ENCODE measurements around the gene IRAK2.
"Not testable (repeated sequence)": the region's sequence is repeated elsewhere in the genome, so short reads cannot be mapped to it uniquely, and the experiment has no call there.

IRAK2 gene

GRCh38 chr3:10160346-10160745 is 4.4 kb upstream of the IRAK2 start:
- no peak for DNase-seq

- no peak for DNase-seq
Observed at GRCh38 chr3:10160925-10161324, 3.8 kb upstream of the IRAK2 start.

- DNase-seq, result no peak
Observed at GRCh38 chr3:10162185-10162584, 2.5 kb upstream of the IRAK2 start.

DNA sequence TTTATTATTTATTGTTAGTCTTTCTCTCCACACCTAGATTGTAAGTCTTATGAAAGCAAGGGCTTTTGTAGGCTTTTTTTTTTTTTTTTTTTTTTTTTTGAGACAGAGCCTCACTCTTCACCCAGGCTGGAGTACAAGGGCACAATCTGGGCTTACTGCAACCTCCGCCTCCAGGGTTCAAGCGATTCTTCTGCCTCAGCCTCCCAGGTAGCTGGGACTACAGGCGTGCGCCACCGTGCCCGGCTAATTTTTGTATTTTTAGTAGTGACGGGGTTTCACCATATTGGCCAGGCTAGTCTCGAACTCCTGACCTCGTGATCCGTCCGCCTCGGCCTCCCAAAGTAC is 546 bp upstream of the IRAK2 start:
- not testable (repeated sequence) for DNase-seq

- DNase-seq, result no peak
Observed at GRCh38 chr3:10166213-10166604, 1.5 kb downstream of the IRAK2 start.

GRCh38 chr3:10169000-10169496 is 4.3 kb downstream of the IRAK2 start:
- no peak for DNase-seq

GRCh38 chr3:10170915-10171478 is 6.3 kb downstream of the IRAK2 start:
- no peak for DNase-seq

- no peak for DNase-seq
Observed at GRCh38 chr3:10173095-10173925, 8.6 kb downstream of the IRAK2 start.

DNA sequence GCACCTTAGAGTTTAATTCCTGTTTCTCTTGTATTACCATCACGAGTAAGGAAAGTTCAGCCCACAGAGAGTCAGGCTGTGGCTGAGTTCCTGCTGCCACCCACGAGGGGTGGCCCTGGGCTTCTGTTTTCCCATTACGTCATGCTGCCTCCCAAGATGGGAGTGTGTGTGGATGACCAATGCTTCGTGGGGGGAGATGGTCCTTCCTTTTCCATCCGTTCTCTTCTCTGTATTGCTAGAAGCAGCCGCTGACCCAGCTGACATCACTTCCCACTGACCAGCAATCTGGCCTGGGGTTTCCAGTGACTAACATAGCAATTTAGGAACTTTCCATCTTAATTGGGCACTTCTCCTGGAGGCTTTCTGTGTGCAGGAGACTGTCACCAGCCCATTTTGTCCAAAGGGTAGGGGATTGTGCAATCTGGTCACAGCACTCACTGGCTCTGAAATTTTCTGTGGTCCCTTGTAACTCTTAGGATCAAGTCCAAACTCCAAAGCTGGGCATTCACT is 9.3 kb downstream of the IRAK2 start:
- no peak for DNase-seq

DNA sequence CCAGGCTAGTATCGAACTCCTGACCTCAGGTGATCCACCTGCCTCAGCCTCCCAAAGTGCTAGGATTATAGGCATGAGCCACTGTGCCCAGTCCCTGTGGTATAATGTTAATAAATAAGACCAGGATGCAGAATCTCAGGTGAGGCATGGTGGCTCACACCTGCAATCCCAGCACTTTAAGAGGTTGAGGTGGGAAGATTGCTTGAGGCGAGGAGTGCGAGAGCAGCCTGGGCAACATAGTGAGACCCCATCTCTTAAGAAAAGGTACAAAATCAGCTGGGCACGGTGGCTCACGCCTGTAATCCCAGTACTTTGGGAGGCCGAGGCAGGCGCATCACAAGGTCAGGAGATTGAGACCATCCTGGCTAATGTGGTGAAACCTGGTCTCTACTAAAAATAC is 10.6 kb downstream of the IRAK2 start:
- DNase-seq, result not testable (repeated sequence)

GRCh38 chr3:10176150-10176549 is 11.4 kb downstream of the IRAK2 start:
- DNase-seq, result not testable (repeated sequence)

GRCh38 chr3:10177737-10178136 is 13.0 kb downstream of the IRAK2 start:
- DNase-seq, result no peak

DNA sequence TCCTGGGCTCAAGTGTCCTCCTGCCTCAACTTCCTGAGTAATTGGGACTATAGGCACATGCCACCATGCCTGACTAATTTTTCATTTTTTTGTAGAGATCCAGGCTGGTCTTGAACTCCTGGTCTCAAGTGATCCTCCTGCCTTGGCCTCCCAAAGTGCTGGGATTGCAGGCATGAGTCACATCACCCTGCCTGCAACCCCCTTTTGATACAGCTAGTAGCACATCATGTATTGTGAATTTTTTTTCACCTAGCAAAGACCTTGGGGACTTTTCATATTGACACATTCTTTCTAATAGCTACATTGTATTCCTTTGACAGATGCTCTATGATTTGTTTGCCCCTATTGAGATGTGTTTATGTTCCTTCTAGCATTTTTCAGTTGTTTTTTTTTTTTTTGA is 14.2 kb downstream of the IRAK2 start:
- DNase-seq, result no peak

GRCh38 chr3:10180289-10180688 is 15.6 kb downstream of the IRAK2 start:
- no peak for DNase-seq

DNA sequence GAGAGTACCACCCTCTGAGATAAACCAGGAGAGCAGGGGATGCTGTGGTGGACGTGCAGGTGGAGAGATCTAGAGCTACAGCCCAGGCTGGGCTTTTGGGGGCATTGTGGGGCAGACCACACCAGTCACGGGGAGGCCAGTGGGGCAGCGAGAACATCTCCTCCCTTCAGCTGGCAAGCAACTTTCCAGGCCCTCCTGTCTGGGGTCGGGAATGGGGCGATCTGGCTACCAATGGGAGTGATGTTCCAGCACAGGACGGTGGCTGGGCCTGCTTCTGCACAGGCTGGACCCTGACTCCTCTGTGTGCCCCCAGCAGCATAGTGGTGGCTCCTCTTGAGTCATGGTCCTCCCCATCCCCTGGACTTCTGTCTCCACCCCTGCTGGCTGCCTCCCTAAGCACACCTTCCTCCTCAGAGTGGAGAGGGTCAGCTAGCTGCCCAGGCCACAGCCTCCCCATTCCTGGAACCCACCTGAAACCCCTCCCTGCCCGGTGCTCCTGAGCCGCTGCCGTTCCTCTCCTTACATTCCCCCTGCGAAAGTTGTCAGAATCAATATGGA is 16.1 kb downstream of the IRAK2 start:
- DNase-seq, result no peak

GRCh38 chr3:10182950-10183349 is 18.2 kb downstream of the IRAK2 start:
- no peak for DNase-seq

- no peak for DNase-seq
Observed at GRCh38 chr3:10184250-10184649, 19.5 kb downstream of the IRAK2 start.

GRCh38 chr3:10185804-10186762 is 21.4 kb downstream of the IRAK2 start:
- no peak for DNase-seq

DNA sequence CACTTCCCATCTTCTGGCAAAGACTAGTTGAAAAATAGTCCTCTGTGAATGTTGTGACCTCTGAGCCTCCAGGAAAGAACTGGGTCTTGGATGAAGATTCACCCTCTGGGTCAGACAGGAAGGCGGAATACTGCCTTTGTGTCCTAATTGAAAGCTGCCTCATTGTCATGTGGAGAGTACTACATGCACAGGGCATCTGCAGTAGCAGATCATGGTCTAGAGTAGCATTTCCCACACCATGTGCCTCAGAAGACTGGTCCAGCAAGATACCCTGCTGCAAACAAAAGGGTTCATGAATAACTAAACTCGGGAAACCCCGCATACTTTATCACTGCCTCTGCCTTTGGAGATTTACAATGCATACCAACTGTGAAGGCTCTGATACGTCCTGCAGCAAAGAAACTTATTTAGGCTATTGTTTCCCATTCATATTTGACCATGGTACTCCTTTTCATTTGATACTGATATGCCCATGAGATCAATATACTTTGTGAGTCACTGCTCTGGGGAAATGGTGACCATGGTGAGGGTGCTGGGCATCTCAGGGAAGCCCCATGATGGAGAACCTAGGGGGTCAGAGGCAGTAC is 22.7 kb downstream of the IRAK2 start:
- DNase-seq, result no peak

DNA sequence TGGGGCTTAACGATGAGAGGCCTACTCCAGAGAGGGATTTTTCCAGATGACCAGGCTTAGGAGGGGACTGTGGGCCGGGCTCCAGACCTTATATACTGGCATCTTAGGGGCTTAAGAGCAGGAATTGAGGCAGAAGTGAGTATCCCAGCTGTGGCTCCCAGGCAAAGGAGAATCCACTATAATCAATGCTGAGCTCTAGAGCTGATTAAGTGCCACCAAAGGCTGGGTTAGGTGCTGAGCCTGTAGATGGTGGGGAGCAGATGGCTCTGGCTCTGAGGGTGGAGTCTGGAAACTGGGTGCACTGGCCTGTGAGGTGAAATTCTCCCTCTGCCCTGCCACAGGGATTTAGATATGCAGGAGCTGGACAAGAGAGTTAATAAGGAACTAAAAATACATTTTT is 23.2 kb downstream of the IRAK2 start:
- DNase-seq, result no peak

DNA sequence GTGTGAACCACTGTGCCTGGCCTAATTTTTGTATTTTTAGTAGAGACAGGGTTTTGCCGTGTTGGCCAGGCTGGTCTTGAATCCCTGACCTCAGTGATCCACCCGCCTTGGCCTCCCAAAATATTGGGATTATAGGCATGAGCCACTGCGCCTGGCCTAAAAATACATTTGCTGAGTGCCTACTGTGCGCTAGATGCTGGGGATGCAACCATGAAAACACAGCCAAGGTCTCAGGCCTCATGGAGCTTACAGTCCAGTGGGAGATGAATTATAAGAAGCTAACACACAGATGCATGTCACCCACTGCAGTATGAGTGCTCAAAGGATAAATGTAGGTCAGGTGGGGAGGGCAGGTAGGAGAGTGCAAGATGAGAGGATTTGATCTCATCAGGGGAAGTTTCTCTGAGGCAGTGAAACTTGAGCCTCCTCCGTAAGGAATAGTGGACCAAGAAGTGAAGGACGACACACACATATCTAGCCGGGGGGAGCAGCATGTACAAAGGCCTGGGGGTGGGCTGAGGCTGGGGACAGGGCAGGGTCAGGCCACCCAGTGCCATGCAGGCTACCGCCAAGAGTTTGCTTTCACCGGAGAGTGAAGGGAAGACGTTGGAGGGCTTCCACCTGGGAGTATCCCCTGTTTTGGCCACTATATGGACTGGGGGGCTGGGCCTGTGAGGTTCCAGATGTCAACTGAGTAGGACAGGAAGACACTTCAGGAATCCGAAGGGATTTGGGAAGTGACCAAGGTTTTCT is 24.3 kb downstream of the IRAK2 start:
- no peak for DNase-seq
